ENCODE data around the gene SRRT. TPM values are rescaled to one million over a fixed set of nuclear protein-coding genes. Genes with fewer than 3 reads are reported as not detected.

The SRRT gene
- total RNA-seq, 1 donor from 2014 or later: 162 TPM

DNA sequence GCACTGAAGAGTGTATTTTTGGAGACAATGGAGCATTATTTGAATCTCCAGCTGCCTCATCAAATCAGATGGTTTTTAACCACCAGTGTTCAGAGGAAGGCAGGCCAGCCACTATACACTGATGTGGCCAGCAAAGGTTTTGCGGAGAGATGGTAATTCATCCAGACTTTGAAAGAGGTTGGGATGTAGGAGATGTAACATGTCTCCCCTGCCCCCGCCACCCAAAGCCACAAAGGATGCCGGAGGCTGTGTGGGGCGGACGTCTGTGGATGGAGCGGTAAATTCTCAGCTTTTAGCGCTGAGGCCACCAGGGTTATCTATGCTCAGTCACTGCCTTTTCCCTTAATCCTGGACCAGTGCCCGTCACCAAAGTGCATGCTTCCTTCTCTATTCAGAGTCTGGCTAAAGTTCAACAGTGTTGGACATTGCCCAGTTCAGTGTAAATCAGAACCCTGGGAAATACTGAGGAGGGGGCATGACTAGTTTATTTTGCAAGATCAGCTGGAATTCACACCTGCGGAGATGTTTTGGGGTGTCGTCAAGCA, 11.4 kb upstream of the SRRT start:
- Mint-ChIP-seq H3K4me3 (ENCODE audit: unreplicated experiment) (no peak overlapping the region), H3K9me3 (ENCODE audit: unreplicated experiment) (no peaks in the 10 kb centered on the region), H3K4me1 (ENCODE audit: unreplicated experiment) (peaks cover 22% of the 10 kb centered on the region), H3K27ac (ENCODE audit: unreplicated experiment) (no peak overlapping the region), H3K36me3 (ENCODE audit: unreplicated experiment) (peaks cover 12% of the 10 kb centered on the region), H3K27me3 (ENCODE audit: unreplicated experiment) (no peaks in the 10 kb centered on the region)
- TF ChIP-seq, protein P1, sequence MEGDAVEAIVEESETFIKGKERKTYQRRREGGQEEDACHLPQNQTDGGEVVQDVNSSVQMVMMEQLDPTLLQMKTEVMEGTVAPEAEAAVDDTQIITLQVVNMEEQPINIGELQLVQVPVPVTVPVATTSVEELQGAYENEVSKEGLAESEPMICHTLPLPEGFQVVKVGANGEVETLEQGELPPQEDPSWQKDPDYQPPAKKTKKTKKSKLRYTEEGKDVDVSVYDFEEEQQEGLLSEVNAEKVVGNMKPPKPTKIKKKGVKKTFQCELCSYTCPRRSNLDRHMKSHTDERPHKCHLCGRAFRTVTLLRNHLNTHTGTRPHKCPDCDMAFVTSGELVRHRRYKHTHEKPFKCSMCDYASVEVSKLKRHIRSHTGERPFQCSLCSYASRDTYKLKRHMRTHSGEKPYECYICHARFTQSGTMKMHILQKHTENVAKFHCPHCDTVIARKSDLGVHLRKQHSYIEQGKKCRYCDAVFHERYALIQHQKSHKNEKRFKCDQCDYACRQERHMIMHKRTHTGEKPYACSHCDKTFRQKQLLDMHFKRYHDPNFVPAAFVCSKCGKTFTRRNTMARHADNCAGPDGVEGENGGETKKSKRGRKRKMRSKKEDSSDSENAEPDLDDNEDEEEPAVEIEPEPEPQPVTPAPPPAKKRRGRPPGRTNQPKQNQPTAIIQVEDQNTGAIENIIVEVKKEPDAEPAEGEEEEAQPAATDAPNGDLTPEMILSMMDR (IDR thresholded peaks at IDR 0.05): no peak
- DNase-seq (ENCODE audit: extremely low spot score, unreplicated experiment): no peak

DNA sequence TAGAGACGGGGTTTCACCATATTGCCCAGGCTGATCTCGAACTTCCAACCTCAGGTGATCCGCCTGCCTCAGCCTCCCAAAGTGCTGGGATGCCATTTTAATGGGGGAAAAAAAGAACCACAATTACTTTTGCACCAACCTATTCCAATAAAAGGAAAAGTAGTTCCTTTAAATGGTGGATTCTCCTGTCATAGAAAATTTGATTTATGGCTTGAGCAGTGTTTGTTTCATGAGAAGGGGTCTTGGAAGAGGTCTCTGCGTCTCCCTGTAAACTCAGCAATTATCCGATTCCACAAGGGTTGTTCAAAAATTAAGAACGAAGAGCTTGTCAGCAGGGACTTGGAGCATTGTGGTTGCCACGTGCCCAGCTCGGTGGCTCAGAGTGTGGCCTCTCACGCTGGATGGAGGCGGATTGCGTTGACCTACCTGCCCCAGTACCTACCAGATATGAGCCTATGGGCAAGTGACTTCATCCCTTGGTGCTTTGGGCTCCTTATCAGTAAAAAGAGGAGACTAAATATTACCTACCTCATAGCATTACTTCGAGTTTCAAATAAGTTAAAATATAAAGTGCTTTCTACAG, 10.5 kb upstream of the SRRT start:
- peaks cover 28% of the 10 kb centered on the region for H3K4me1 Mint-ChIP-seq (ENCODE audit: unreplicated experiment)
- H3K9me3 Mint-ChIP-seq (ENCODE audit: unreplicated experiment): no peaks in the 10 kb centered on the region
- H3K4me3 Mint-ChIP-seq (ENCODE audit: unreplicated experiment): no peak overlapping the region
- no peak overlapping the region for H3K27ac Mint-ChIP-seq (ENCODE audit: unreplicated experiment)
- H3K36me3 Mint-ChIP-seq (ENCODE audit: unreplicated experiment): peaks cover 12% of the 10 kb centered on the region
- no peak for DNase-seq (ENCODE audit: extremely low spot score, unreplicated experiment)
- TF ChIP-seq, protein P1 (IDR thresholded peaks at IDR 0.05): no peak
- no peaks in the 10 kb centered on the region for H3K27me3 Mint-ChIP-seq (ENCODE audit: unreplicated experiment)

DNA sequence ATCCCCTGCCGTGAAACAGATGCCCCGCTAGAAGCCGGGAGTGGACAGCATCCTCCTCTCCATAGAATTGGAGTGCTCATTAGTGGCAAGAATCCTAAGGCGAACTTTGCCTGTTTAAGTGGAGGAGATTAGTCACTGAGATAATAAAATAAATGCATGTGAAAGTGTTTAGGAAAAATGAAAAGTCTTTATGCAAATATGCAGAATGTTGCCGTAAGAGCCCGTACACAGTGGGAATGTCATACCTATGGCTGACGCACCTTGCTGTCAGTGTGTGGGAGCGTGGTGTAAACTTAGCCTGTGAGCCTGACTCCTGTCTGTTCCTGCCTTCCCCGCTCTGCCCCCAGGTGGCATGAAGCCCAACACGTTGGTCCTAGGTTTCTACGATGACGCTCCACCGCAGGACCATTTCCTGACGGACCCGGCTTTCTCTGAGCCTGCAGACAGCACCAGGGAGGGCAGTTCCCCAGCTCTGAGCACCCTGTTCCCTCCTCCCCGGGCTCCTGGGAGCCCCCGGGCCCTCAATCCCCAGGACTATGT, 9.5 kb upstream of the SRRT start:
- Mint-ChIP-seq H3K4me1 (ENCODE audit: unreplicated experiment) (peaks cover 29% of the 10 kb centered on the region), H3K4me3 (ENCODE audit: unreplicated experiment) (no peak overlapping the region), H3K36me3 (ENCODE audit: unreplicated experiment) (peaks cover 7% of the 10 kb centered on the region), H3K27ac (ENCODE audit: unreplicated experiment) (peak overlapping the region; percentile 52), H3K9me3 (ENCODE audit: unreplicated experiment) (no peaks in the 10 kb centered on the region), H3K27me3 (ENCODE audit: unreplicated experiment) (no peaks in the 10 kb centered on the region)
- TF ChIP-seq, protein P1 (IDR thresholded peaks at IDR 0.05): no peak
- DNase-seq (ENCODE audit: extremely low spot score, unreplicated experiment): no peak

DNA sequence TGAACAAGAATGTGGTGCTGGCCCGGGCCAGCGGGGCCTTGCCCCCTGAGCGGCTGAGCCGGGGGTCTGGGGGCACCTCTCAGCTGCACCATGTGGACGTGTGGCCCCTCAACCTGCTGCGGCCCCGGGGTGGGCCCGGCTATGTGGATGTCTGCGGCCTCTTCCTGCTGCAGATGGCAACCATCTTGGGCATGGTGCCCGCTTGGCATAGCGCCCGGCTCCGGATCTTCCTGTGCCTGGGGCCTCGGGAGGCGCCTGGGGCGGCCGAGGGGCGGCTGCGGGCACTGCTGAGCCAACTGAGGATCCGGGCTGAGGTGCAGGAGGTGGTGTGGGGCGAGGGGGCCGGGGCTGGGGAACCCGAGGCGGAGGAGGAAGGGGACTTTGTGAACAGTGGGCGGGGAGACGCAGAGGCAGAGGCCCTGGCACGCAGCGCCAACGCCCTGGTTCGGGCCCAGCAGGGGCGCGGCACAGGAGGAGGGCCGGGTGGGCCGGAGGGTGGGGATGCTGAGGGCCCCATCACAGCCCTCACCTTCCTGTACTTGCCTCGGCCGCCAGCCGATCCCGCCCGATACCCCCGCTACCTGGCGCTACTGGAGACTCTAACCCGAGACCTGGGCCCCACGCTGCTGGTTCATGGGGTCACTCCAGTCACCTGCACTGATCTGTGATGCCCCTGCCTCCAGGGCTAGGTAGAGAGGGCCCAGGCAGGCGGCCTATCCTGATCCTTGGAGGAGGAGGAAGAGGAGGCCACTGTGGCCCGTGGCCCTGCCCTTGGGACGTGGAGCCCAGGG, 8.8 kb upstream of the SRRT start:
- H3K27me3 Mint-ChIP-seq (ENCODE audit: unreplicated experiment): no peaks in the 10 kb centered on the region
- H3K4me3 Mint-ChIP-seq (ENCODE audit: unreplicated experiment): peak overlapping the region; percentile 96
- TF ChIP-seq, protein P1 (IDR thresholded peaks at IDR 0.05): no peak
- DNase-seq (ENCODE audit: extremely low spot score, unreplicated experiment): no peak
- peaks cover 3% of the 10 kb centered on the region for H3K36me3 Mint-ChIP-seq (ENCODE audit: unreplicated experiment)
- H3K9me3 Mint-ChIP-seq (ENCODE audit: unreplicated experiment): no peaks in the 10 kb centered on the region
- H3K4me1 Mint-ChIP-seq (ENCODE audit: unreplicated experiment): peaks cover 32% of the 10 kb centered on the region
- peak overlapping the region; percentile 96 for H3K27ac Mint-ChIP-seq (ENCODE audit: unreplicated experiment)

DNA sequence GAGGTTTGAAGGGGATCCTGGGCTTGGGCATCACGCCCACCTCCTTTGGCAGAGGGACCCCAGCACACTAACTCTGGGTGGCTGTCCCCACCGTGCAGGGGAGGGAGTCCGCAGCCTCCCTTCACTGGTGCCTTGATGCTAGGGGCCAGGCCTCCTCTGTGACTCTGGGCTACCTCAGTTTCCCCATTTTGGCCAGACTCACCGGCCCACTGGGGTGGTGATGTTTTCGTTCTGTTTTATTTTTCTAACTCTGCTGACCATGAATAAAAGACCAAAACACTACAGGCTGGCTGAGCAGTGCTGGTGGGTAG, 8.2 kb upstream of the SRRT start:
- Mint-ChIP-seq H3K4me1 (ENCODE audit: unreplicated experiment) (peaks cover 33% of the 10 kb centered on the region), H3K4me3 (ENCODE audit: unreplicated experiment) (peak overlapping the region; percentile 96), H3K27ac (ENCODE audit: unreplicated experiment) (peak overlapping the region; percentile 96), H3K9me3 (ENCODE audit: unreplicated experiment) (no peaks in the 10 kb centered on the region), H3K36me3 (ENCODE audit: unreplicated experiment) (peaks cover 8% of the 10 kb centered on the region), H3K27me3 (ENCODE audit: unreplicated experiment) (no peaks in the 10 kb centered on the region)
- TF ChIP-seq, protein P1 (IDR thresholded peaks at IDR 0.05): no peak
- DNase-seq (ENCODE audit: extremely low spot score, unreplicated experiment): no peak

Measured in osteocyte (in vitro differentiated cells).